ENCODE data around the gene TGFB1. TPM values are rescaled to one million over a fixed set of nuclear protein-coding genes. Genes with fewer than 3 reads are reported as not detected.

TGFB1 gene
- total and polyA plus RNA-seq, 9 of the 15 experiments (the other 6 are each of a cell fraction or from before 2014, with no cell fraction given), result 0.24 to 159 (median 17.2) TPM

DNA sequence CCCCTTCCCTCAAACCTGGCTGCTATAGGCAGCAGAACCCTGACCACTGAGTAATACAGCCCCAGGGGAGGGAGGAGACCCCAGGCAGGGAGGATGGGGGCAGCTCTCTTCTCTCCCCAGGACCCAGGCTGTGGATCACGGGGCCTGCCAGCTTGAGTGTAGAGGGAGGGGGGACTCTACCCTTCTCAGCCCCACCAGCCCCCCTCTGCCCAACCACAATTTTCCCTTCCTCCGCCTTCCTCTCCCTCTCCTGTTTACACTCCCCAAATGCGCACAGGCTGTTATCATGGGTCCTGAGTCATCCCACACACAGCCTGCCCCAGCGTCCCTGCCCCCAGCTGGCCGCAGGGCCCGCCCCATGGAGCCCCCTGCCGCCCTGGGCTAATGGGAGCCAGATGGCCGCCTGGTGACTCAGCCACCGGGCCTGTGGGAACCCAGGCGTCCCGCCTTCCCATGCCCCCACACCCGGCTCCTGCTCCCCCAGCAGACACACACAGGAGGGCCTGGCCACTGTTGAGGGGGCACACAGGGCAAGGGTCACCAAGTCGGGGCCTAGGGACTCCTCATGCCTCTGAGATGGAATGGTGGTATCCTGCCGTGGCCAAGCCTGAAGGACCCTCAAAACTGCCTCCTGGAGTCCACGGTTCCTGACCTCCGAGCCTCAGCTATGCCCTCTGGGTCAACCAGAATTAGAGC is 30.1 kb downstream of the TGFB1 start (continued):
- TF ChIP-seq, protein P1, sequence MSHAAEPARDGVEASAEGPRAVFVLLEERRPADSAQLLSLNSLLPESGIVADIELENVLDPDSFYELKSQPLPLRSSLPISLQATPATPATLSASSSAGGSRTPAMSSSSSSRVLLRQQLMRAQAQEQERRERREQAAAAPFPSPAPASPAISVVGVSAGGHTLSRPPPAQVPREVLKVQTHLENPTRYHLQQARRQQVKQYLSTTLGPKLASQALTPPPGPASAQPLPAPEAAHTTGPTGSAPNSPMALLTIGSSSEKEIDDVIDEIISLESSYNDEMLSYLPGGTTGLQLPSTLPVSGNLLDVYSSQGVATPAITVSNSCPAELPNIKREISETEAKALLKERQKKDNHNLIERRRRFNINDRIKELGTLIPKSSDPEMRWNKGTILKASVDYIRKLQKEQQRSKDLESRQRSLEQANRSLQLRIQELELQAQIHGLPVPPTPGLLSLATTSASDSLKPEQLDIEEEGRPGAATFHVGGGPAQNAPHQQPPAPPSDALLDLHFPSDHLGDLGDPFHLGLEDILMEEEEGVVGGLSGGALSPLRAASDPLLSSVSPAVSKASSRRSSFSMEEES (CRISPR knock-in tag; IDR thresholded peaks at IDR 0.05), result no peak; the same call in 1 of the 2 replicates
- TF ChIP-seq CC2D1A (IDR thresholded peaks at IDR 0.05) (no peak), MCM7 (IDR thresholded peaks at IDR 0.05) (no peak), KDM4B (IDR thresholded peaks at IDR 0.05; ENCODE audit: borderline replicate concordance in 2 of 2, low read depth in 1 of 2) (peak in 1 of 2 experiments; percentile 86; a peak in 1 of 4 replicates), KDM5B (IDR thresholded peaks at IDR 0.05; ENCODE audit: insufficient replicate concordance, low read depth, low read length) (no peak), MEIS2 (IDR thresholded peaks at IDR 0.05; ENCODE audit: partially characterized antibody) (no peak), KLF13 (tag; IDR thresholded peaks at IDR 0.05; ENCODE audit: borderline replicate concordance, low read depth) (no peak), E2F3 (CRISPR knock-in tag; IDR thresholded peaks at IDR 0.05) (no peak; the same call in 1 of the 2 replicates), ZNF232 (CRISPR knock-in tag; IDR thresholded peaks at IDR 0.05) (no peak), NBN (IDR thresholded peaks at IDR 0.05; ENCODE audit: low read depth) (peak; percentile 86), MBD2 (IDR thresholded peaks at IDR 0.05; ENCODE audit: borderline replicate concordance, low read depth) (peak; percentile 80), ATF7 (IDR thresholded peaks at IDR 0.05) (peak; percentile 61; the same call in 1 of the 2 replicates), SMAD3 (CRISPR knock-in tag; conservative IDR thresholded peaks at IDR 0.05) (no peak), HDGF (IDR thresholded peaks at IDR 0.05) (no peak), ZKSCAN8 (CRISPR knock-in tag; IDR thresholded peaks at IDR 0.05) (no peak)
- TF ChIP-seq, protein P2, sequence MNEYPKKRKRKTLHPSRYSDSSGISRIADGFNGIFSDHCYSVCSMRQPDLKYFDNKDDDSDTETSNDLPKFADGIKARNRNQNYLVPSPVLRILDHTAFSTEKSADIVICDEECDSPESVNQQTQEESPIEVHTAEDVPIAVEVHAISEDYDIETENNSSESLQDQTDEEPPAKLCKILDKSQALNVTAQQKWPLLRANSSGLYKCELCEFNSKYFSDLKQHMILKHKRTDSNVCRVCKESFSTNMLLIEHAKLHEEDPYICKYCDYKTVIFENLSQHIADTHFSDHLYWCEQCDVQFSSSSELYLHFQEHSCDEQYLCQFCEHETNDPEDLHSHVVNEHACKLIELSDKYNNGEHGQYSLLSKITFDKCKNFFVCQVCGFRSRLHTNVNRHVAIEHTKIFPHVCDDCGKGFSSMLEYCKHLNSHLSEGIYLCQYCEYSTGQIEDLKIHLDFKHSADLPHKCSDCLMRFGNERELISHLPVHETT (CRISPR knock-in tag; conservative IDR thresholded peaks at IDR 0.05 in 1 of 2, IDR thresholded peaks at IDR 0.05 in 1 of 2), result peak in 1 of 2 experiments; percentile 91; a peak in 2 of 4 replicates
- TF ChIP-seq, protein P3, sequence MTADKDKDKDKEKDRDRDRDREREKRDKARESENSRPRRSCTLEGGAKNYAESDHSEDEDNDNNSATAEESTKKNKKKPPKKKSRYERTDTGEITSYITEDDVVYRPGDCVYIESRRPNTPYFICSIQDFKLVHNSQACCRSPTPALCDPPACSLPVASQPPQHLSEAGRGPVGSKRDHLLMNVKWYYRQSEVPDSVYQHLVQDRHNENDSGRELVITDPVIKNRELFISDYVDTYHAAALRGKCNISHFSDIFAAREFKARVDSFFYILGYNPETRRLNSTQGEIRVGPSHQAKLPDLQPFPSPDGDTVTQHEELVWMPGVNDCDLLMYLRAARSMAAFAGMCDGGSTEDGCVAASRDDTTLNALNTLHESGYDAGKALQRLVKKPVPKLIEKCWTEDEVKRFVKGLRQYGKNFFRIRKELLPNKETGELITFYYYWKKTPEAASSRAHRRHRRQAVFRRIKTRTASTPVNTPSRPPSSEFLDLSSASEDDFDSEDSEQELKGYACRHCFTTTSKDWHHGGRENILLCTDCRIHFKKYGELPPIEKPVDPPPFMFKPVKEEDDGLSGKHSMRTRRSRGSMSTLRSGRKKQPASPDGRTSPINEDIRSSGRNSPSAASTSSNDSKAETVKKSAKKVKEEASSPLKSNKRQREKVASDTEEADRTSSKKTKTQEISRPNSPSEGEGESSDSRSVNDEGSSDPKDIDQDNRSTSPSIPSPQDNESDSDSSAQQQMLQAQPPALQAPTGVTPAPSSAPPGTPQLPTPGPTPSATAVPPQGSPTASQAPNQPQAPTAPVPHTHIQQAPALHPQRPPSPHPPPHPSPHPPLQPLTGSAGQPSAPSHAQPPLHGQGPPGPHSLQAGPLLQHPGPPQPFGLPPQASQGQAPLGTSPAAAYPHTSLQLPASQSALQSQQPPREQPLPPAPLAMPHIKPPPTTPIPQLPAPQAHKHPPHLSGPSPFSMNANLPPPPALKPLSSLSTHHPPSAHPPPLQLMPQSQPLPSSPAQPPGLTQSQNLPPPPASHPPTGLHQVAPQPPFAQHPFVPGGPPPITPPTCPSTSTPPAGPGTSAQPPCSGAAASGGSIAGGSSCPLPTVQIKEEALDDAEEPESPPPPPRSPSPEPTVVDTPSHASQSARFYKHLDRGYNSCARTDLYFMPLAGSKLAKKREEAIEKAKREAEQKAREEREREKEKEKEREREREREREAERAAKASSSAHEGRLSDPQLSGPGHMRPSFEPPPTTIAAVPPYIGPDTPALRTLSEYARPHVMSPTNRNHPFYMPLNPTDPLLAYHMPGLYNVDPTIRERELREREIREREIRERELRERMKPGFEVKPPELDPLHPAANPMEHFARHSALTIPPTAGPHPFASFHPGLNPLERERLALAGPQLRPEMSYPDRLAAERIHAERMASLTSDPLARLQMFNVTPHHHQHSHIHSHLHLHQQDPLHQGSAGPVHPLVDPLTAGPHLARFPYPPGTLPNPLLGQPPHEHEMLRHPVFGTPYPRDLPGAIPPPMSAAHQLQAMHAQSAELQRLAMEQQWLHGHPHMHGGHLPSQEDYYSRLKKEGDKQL (CRISPR knock-in tag; IDR thresholded peaks at IDR 0.05; ENCODE audit: borderline replicate concordance), result no peak
- TF ChIP-seq, protein P4, sequence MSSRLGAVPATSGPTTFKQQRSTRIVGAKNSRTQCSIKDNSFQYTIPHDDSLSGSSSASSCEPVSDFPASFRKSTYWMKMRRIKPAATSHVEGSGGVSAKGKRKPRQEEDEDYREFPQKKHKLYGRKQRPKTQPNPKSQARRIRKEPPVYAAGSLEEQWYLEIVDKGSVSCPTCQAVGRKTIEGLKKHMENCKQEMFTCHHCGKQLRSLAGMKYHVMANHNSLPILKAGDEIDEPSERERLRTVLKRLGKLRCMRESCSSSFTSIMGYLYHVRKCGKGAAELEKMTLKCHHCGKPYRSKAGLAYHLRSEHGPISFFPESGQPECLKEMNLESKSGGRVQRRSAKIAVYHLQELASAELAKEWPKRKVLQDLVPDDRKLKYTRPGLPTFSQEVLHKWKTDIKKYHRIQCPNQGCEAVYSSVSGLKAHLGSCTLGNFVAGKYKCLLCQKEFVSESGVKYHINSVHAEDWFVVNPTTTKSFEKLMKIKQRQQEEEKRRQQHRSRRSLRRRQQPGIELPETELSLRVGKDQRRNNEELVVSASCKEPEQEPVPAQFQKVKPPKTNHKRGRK (tag; IDR thresholded peaks at IDR 0.05), result no peak
